Retinal pigment epithelial cell (primary cell): ENCODE measurements around the gene XRCC6.

Source experiments
- DNase-seq: peaks from one replicate; pipeline ENCODE4 v3.0.0-alpha.2; 2010; ENCODE audit warnings: low read depth
- H3K4me3 ChIP-seq: 2 replicates; pipeline ENCODE4 v1.5.1; 2011; ENCODE audit warnings: mild to moderate bottlenecking, low read length, control low read depth, moderate library complexity
- CTCF ChIP-seq: conservative IDR thresholded peaks from 2 replicates; pipeline ENCODE4 v1.5.1; 2011; ENCODE audit warnings: low read depth, low read length, control low read depth, inconsistent platforms

XRCC6 gene

GRCh38 chr22:41699264-41700107, 78.4 kb downstream of the XRCC6 start, which contains the start of gene MEI1:
Gene MEI1, plus strand, starts transcription at chr22:41699503. Its CDS starts 36 bp downstream, at chr22:41699539.
- TF ChIP-seq CTCF, result no peak
- no peak for DNase-seq
- H3K4me3 ChIP-seq, result no peak within 1 kb of the TSS

GRCh38 chr22:41700108-41700364, 78.9 kb downstream of the XRCC6 start:
- DNase-seq, result no peak
- H3K4me3 ChIP-seq, result no peak overlapping the region
- no peak for TF ChIP-seq CTCF

GRCh38 chr22:41702763-41703162, 81.7 kb downstream of the XRCC6 start:
- TF ChIP-seq CTCF, result no peak
- no peak overlapping the region for H3K4me3 ChIP-seq
- no peak for DNase-seq

- no peak for TF ChIP-seq CTCF
- no peak overlapping the region for H3K4me3 ChIP-seq
- no peak for DNase-seq
These were observed 88.2 kb downstream of the XRCC6 start for GRCh38 chr22:41709341-41709740.

GRCh38 chr22:41713004-41713403, 91.9 kb downstream of the XRCC6 start:
- TF ChIP-seq CTCF, result no peak
- H3K4me3 ChIP-seq, result no peak overlapping the region
- no peak for DNase-seq
